H1 (cell line): ENCODE data around the gene ZNF654. TPM values are rescaled to one million over a fixed set of nuclear protein-coding genes. Genes with fewer than 3 reads are reported as not detected.

Source experiments
- CTCF ChIA-PET: fragments of 300-600 bp; sonication (Branson Sonifier 250); formaldehyde crosslinking; loops from one replicate; lab custom pipeline; 2021; ENCODE audit not compliant: partially characterized antibody; lab: Charles Lee
- POLR2A ChIA-PET: fragments of 300-600 bp; sonication (Branson Sonifier 250); formaldehyde crosslinking; loops from one replicate; lab custom pipeline; 2021; ENCODE audit warnings: inconsistent platforms; ENCODE audit not compliant: partially characterized antibody; lab: Charles Lee
- DNase-seq, 2 experiments: peaks; one replicate each; pipeline versions ENCODE4 v3.0.0 to v3.0.0-alpha.2; 2010 to 2022; ENCODE audit warnings: low spot score in 2 of 2, low read depth in 1 of 2, mixed read lengths in 1 of 2
- FAIRE-seq: peaks from 2 replicates; lab custom pipeline; 2011; peaks lifted over from hg19 to GRCh38; lab: Jason Lieb, UNC
- H2AFZ ChIP-seq: 2 replicates; pipeline ENCODE4 v1.8.1; 2012; ENCODE audit warnings: low read length, inconsistent platforms
- H2AK5ac ChIP-seq: 2 replicates; pipeline ENCODE4 v1.6.1; 2013; ENCODE audit warnings: low read depth, low read length
- H2BK120ac ChIP-seq: replicated peaks from 2 replicates; pipeline ENCODE3; 2013; ENCODE audit warnings: low read depth, low read length, inconsistent platforms
- H2BK12ac ChIP-seq: 2 replicates; pipeline ENCODE4 v1.6.1; 2013; ENCODE audit warnings: low read depth, low read length
- H2BK15ac ChIP-seq: 2 replicates; pipeline ENCODE4 v1.6.1; 2013; ENCODE audit warnings: low read length
- H2BK20ac ChIP-seq: 2 replicates; pipeline ENCODE4 v1.6.1; 2013; ENCODE audit warnings: low read length
- H2BK5ac ChIP-seq: 2 replicates; pipeline ENCODE4 v1.6.1; 2013; ENCODE audit warnings: low read depth, low read length
- H3K14ac ChIP-seq: 2 replicates; pipeline ENCODE4 v1.6.1; 2013; ENCODE audit warnings: inconsistent platforms; ENCODE audit not compliant: insufficient read length
- H3K18ac ChIP-seq: 2 replicates; pipeline ENCODE4 v1.6.1; 2013; ENCODE audit warnings: low read length; ENCODE audit errors: extremely low read depth
- H3K23ac ChIP-seq: 2 replicates; pipeline ENCODE4 v1.6.1; 2013; ENCODE audit warnings: inconsistent platforms; ENCODE audit not compliant: insufficient read length
- H3K23me2 ChIP-seq: 2 replicates; pipeline ENCODE4 v1.6.1; 2013; ENCODE audit warnings: low read depth, low read length
- H3K27ac ChIP-seq: 2 replicates; pipeline ENCODE4 v1.6.1; 2011; ENCODE audit warnings: low read depth, low read length, inconsistent platforms
- H3K27me3 ChIP-seq, 4 experiments: replicated peaks in 1 of 4; 1 replicate in 1 of 4; 2 replicates in 3 of 4; pipeline versions ENCODE4 v1.6.1 to v1.8.1; 2011 to 2013; ENCODE audit warnings: low read length in 3 of 4, mild to moderate bottlenecking in 3 of 4, inconsistent platforms in 2 of 4, mixed read lengths in 2 of 4, moderate library complexity in 1 of 4; ENCODE audit not compliant: control insufficient read depth in 3 of 4, insufficient read depth in 3 of 4; ENCODE audit errors: extremely low read depth in 1 of 4
- H3K36me3 ChIP-seq, 4 experiments: 2 replicates each; pipeline versions ENCODE4 v1.6.1 to v1.8.1; 2011 to 2013; ENCODE audit warnings: mild to moderate bottlenecking in 4 of 4, low read length in 3 of 4, moderate library complexity in 2 of 4, control low read depth in 1 of 4, inconsistent platforms in 1 of 4; ENCODE audit not compliant: insufficient read depth in 4 of 4, control insufficient read depth in 2 of 4
- H3K4ac ChIP-seq: replicated peaks from 2 replicates; pipeline ENCODE3; 2013; ENCODE audit warnings: low read length, low read depth, mixed read lengths, inconsistent platforms; ENCODE audit not compliant: insufficient read length
- H3K4me1 ChIP-seq, 4 experiments: replicated peaks in 1 of 4; 1 replicate in 1 of 4; 2 replicates in 3 of 4; pipeline versions ENCODE4 v1.6.1 to v1.8.1; 2011 to 2013; ENCODE audit warnings: low read length in 3 of 4, inconsistent platforms in 2 of 4, mixed read lengths in 1 of 4; ENCODE audit not compliant: insufficient read depth in 4 of 4, control insufficient read depth in 3 of 4
- H3K4me2 ChIP-seq, 2 experiments: 2 replicates each; pipeline versions ENCODE4 v1.6.1 to v1.8.1; 2011 to 2013; ENCODE audit warnings: low read depth in 2 of 2, low read length in 2 of 2, control low read depth in 1 of 2, inconsistent platforms in 1 of 2, mild to moderate bottlenecking in 1 of 2; ENCODE audit not compliant: insufficient read depth in 1 of 2
- H3K4me3 ChIP-seq, 4 experiments: fragments of 200-600, 300-600 bp in 1 of 4; sonication (generic), shearing (Covaris generic), sonication (Bioruptor Twin) in 1 of 4; 2 replicates each; pipeline versions ENCODE4 v1.5.1 to v1.8.1; 2011 to 2016; ENCODE audit warnings: low read length in 4 of 4, low read depth in 3 of 4, control low read depth in 2 of 4, inconsistent platforms in 2 of 4, mild to moderate bottlenecking in 2 of 4, mixed read lengths in 1 of 4, moderate library complexity in 1 of 4; ENCODE audit not compliant: insufficient read depth in 2 of 4; ENCODE audit errors: extremely low read depth in 1 of 4
- H3K56ac ChIP-seq: replicated peaks from 2 replicates; pipeline ENCODE3; 2013; ENCODE audit warnings: low read depth, mild to moderate bottlenecking, mixed read lengths, low read length, inconsistent platforms; ENCODE audit not compliant: insufficient read length
- H3K79me1 ChIP-seq: 2 replicates; pipeline ENCODE4 v1.6.1; 2013; ENCODE audit warnings: low read depth, low read length, control low read depth
- H3K79me2 ChIP-seq, 2 experiments: 2 replicates each; pipeline versions ENCODE4 v1.6.1 to v1.8.1; 2012 to 2013; ENCODE audit warnings: low read length in 2 of 2, mild to moderate bottlenecking in 2 of 2, inconsistent platforms in 1 of 2; ENCODE audit not compliant: insufficient read depth in 2 of 2, control insufficient read depth in 1 of 2
- H3K9ac ChIP-seq, 4 experiments: replicated peaks in 1 of 4; 1 replicate in 1 of 4; 2 replicates in 3 of 4; pipeline versions ENCODE4 v1.6.1 to v1.8.1; 2011 to 2013; ENCODE audit warnings: low read depth in 3 of 4, low read length in 3 of 4, control low read depth in 2 of 4, mild to moderate bottlenecking in 2 of 4, moderate library complexity in 2 of 4, inconsistent platforms in 1 of 4; ENCODE audit errors: extremely low read depth in 1 of 4
- H3K9me3 ChIP-seq, 2 experiments: 2 replicates each; pipeline versions ENCODE4 v1.6.1 to v1.8.1; 2012 to 2013; ENCODE audit warnings: mild to moderate bottlenecking in 2 of 2, moderate library complexity in 2 of 2, control low read depth in 1 of 2, inconsistent platforms in 1 of 2, low read depth in 1 of 2, low read length in 1 of 2, mixed read lengths in 1 of 2; ENCODE audit not compliant: insufficient read depth in 2 of 2
- H4K20me1 ChIP-seq, 2 experiments: replicated peaks in 1 of 2; 2 replicates each; pipeline versions ENCODE3 to v1.8.1; 2011 to 2013; ENCODE audit warnings: inconsistent platforms in 2 of 2, low read length in 2 of 2, mild to moderate bottlenecking in 1 of 2; ENCODE audit not compliant: insufficient read depth in 2 of 2, control insufficient read depth in 1 of 2
- H4K5ac ChIP-seq: 2 replicates; pipeline ENCODE4 v1.6.1; 2013; ENCODE audit warnings: low read length, low read depth, mixed read lengths, inconsistent platforms; ENCODE audit not compliant: insufficient read length
- H4K8ac ChIP-seq: 2 replicates; pipeline ENCODE4 v1.8.0; 2013; ENCODE audit warnings: mild to moderate bottlenecking, moderate library complexity, low read length, inconsistent platforms; ENCODE audit not compliant: insufficient read depth; ENCODE audit errors: extremely low read depth
- H4K91ac ChIP-seq: replicated peaks from 2 replicates; pipeline ENCODE3; 2013; ENCODE audit warnings: low read length, mixed read lengths, inconsistent platforms; ENCODE audit not compliant: insufficient read length
- E2F6 ChIP-seq: IDR thresholded peaks from 2 replicates; pipeline ENCODE4 v1.6.1; 2012; ENCODE audit warnings: inconsistent platforms
- EGR1 ChIP-seq: IDR thresholded peaks from 2 replicates; pipeline ENCODE4 v1.6.1; 2011; ENCODE audit warnings: low read depth, low read length, borderline replicate concordance
- JUN ChIP-seq: IDR thresholded peaks from 2 replicates; pipeline ENCODE4 v1.6.1; 2011; ENCODE audit warnings: low read depth, mild to moderate bottlenecking, improper control_type of control experiment, low read length
- KDM1A ChIP-seq: fragments of 200-600, 300-600 bp; sonication (generic); IDR thresholded peaks from 2 replicates; pipeline ENCODE4 v1.7.1; 2016; ENCODE audit warnings: mild to moderate bottlenecking, low read length, borderline replicate concordance
- POU5F1 ChIP-seq: IDR thresholded peaks from 2 replicates; pipeline ENCODE4 v1.6.1; 2011; ENCODE audit warnings: low read depth, mild to moderate bottlenecking, low read length, moderate library complexity
- RBBP5 ChIP-seq: IDR thresholded peaks from 2 replicates; pipeline ENCODE4 v1.7.1; 2012; ENCODE audit warnings: low read depth, mild to moderate bottlenecking, inconsistent platforms, low read length, moderate library complexity, borderline replicate concordance
- SIRT6 ChIP-seq: IDR thresholded peaks from one replicate; pipeline ENCODE4 v1.7.1; 2012; ENCODE audit warnings: low read length, inconsistent platforms
- SIX5 ChIP-seq: IDR thresholded peaks from 2 replicates; pipeline ENCODE4 v1.6.1; 2011; ENCODE audit warnings: mild to moderate bottlenecking, low read depth, low read length
- TEAD4 ChIP-seq: IDR thresholded peaks from 2 replicates; pipeline ENCODE4 v1.6.1; 2012; ENCODE audit warnings: low read depth, low read length, inconsistent platforms, mixed read lengths
- WGBS, 2 experiments: shearing (Covaris generic) in 1 of 2; methylation state at CpG; one replicate each; pipeline versions ENCODE4 v1.1.6 to v1.1.7; 2013 to 2015; ENCODE audit warnings: low lambda C conversion rate in 2 of 2, mixed read lengths in 2 of 2, inconsistent platforms in 1 of 2, low coverage in 1 of 2, missing lambda C conversion rate in 1 of 2; ENCODE audit not compliant: insufficient replicate concordance in 2 of 2, insufficient coverage in 1 of 2, insufficient read length in 1 of 2; ENCODE audit errors: extremely low coverage in 1 of 2, missing lambda C conversion rate in 1 of 2; 5-methylcytosine and 5-hydroxymethylcytosine counted together
- polyA plus RNA-seq, 7 experiments: library from polyadenylated mRNA; depleted of rRNA in 3 of 7; stranded (reverse) in 5 of 7; unstranded in 2 of 7; fragments of >200 nt in 5 of 7; fragments of 200-250 nt in 2 of 7; gene quantifications; 1 replicate in 5 of 7; 2 replicates in 1 of 7; 4 replicates in 1 of 7; pipeline versions ENCODE4 v1.2.1 to v1.2.3, GENCODE V29; 2011 to 2013; ENCODE audit warnings: missing spikeins in 2 of 7, mixed read lengths in 2 of 7
- total RNA-seq: library from RNA; stranded (reverse); fragmentation: NEBNext Ultra II Directional; extraction: Animal tissue kit (Norgen Biotek cat#: 25700); gene quantifications from 2 replicates; pipeline ENCODE4 v1.2.1, GENCODE V29; 2021
- TF ChIP-seq, protein P1 (sequence below): IDR thresholded peaks from 2 replicates; pipeline ENCODE4 v1.6.1; 2011; ENCODE audit warnings: low read depth, mild to moderate bottlenecking, low read length; ENCODE audit not compliant: insufficient read depth

ZNF654 gene
- total and polyA plus RNA-seq, 2 of the 8 experiments (the other 6 are each of a cell fraction or from before 2014, with no cell fraction given): 0.47 to 5.3 TPM

- H2BK12ac ChIP-seq: no peak overlapping the region
- peaks cover 0 to 26% of the 10 kb centered on the region in 2 experiments; a peak in 2 of 4 replicates for H3K79me2 ChIP-seq
- ChIA-PET POLR2A (no interaction called here), CTCF (no interaction called here)
- H3K14ac ChIP-seq: no peak overlapping the region
- 90% methylated on average over 2 of the region's 2 CpGs; no CpG with 5 or more reads in 1 of the 2 experiments for WGBS, 2 experiments
- DNase-seq (no peak), FAIRE-seq (no peak)
- no peak overlapping the region for H3K9ac ChIP-seq
- H2BK120ac ChIP-seq: no peak overlapping the region
- H3K79me1 ChIP-seq: no peaks in the 10 kb centered on the region; the same call in 1 of the 2 replicates
- H3K4me2 ChIP-seq: no peak overlapping the region
- peaks cover 0 to 6% (median 0%) of the 10 kb centered on the region in 4 experiments; a peak in 1 of 8 replicates for H3K36me3 ChIP-seq
- H2BK5ac ChIP-seq: no peak overlapping the region
- H3K56ac ChIP-seq: no peak overlapping the region
- peaks cover 0 to 1% (median 0%) of the 10 kb centered on the region in 4 experiments; a peak in 1 of 7 replicates for H3K27me3 ChIP-seq
- H3K4me3 ChIP-seq: no peak overlapping the region
- no peak overlapping the region for H2BK15ac ChIP-seq
- H4K20me1 ChIP-seq: no peaks in the 10 kb centered on the region
- H2AK5ac ChIP-seq: no peak overlapping the region
- no peak overlapping the region for H4K91ac ChIP-seq
- H3K18ac ChIP-seq: no peak overlapping the region
- TF ChIP-seq SIX5 (no peak), E2F6 (no peak), POU5F1 (no peak), JUN (no peak), RBBP5 (no peak), SIRT6 (no peak), EGR1 (no peak), KDM1A (no peak), TEAD4 (no peak)
- TF ChIP-seq, protein P1, sequence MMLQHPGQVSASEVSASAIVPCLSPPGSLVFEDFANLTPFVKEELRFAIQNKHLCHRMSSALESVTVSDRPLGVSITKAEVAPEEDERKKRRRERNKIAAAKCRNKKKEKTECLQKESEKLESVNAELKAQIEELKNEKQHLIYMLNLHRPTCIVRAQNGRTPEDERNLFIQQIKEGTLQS: no peak
- H3K27ac ChIP-seq: no peak overlapping the region
- no peaks in the 10 kb centered on the region for H3K23me2 ChIP-seq
- no peak overlapping the region for H4K5ac ChIP-seq
- H2BK20ac ChIP-seq: no peak overlapping the region
- H3K9me3 ChIP-seq: no peaks in the 10 kb centered on the region
- no peak overlapping the region for H3K23ac ChIP-seq
- H4K8ac ChIP-seq: no peak overlapping the region
- H3K4ac ChIP-seq: no peak overlapping the region
- H2AFZ ChIP-seq: no peak overlapping the region
- no peaks in the 10 kb centered on the region for H3K4me1 ChIP-seq
These were observed 23.8 kb downstream of the ZNF654 start for GRCh38 chr3:88082854-88083253.
